HG03025 (cell line): Measurements from ENCODE around the gene NDUFB10.
A peak's percentile ranks its signal among the peaks of the same experiment; 100 is the strongest.
"Not testable (repeated sequence)": the region's sequence is repeated elsewhere in the genome, so short reads cannot be mapped to it uniquely, and the experiment has no call there.

ENCODE experiments used
- ATAC-seq: cut with Tn5 transposase; IDR thresholded peaks from one replicate; pipeline ENCODE4 v1.9.1; 2021; ENCODE audit warnings: mild to moderate bottlenecking, moderate library complexity; ENCODE audit not compliant: unreplicated experiment, low FRiP score

The NDUFB10 gene

GRCh38 chr16:1944612-1945199 is 14.6 kb upstream of the NDUFB10 start:
- ATAC-seq, result no peak

GRCh38 chr16:1945559-1946391 is 13.6 kb upstream of the NDUFB10 start:
- ATAC-seq, result no peak

GRCh38 chr16:1946495-1947368 is 12.6 kb upstream of the NDUFB10 start:
- ATAC-seq, result no peak

GRCh38 chr16:1947369-1947670 is 12.0 kb upstream of the NDUFB10 start:
- no peak for ATAC-seq

GRCh38 chr16:1949507-1949906 is 9.8 kb upstream of the NDUFB10 start:
- ATAC-seq, result no peak

GRCh38 chr16:1950047-1950446 is 9.3 kb upstream of the NDUFB10 start:
- no peak for ATAC-seq

- ATAC-seq, result no peak
These were observed 8.8 kb upstream of the NDUFB10 start for GRCh38 chr16:1950559-1950958.

GRCh38 chr16:1953734-1954133 is 5.6 kb upstream of the NDUFB10 start:
- no peak for ATAC-seq

GRCh38 chr16:1957434-1958142 is 1.8 kb upstream of the NDUFB10 start:
- ATAC-seq, result not testable (repeated sequence)

- not testable (repeated sequence) for ATAC-seq
These were observed 1.2 kb upstream of the NDUFB10 start for GRCh38 chr16:1958143-1958491.

- ATAC-seq, result no peak
These were observed 546 bp upstream of the NDUFB10 start for GRCh38 chr16:1958715-1959268.

- ATAC-seq, result no peak
These were observed 1.6 kb downstream of the NDUFB10 start for GRCh38 chr16:1960665-1961630.

- ATAC-seq, result no peak
These were observed 2.3 kb downstream of the NDUFB10 start for GRCh38 chr16:1961651-1962067.

GRCh38 chr16:1962161-1963153 is 3.1 kb downstream of the NDUFB10 start:
- not testable (repeated sequence) for ATAC-seq

- ATAC-seq, result no peak
These were observed 4.6 kb downstream of the NDUFB10 start for GRCh38 chr16:1963806-1964505.

GRCh38 chr16:1964506-1965395 is 5.4 kb downstream of the NDUFB10 start, which contains the start of gene RPS2:
TSS of gene RPS2 (minus strand) at chr16:1964826. CDS start at chr16:1964625, 201 bp downstream.
- peak; percentile 67 for ATAC-seq
